Colonic mucosa (tissue), 4 donors: ENCODE results near the gene PLEKHH1. TPM values are rescaled to one million over a fixed set of nuclear protein-coding genes. Genes with fewer than 3 reads are reported as not detected.
"Not testable (repeated sequence)": the region's sequence is repeated elsewhere in the genome, so short reads cannot be mapped to it uniquely, and the experiment has no call there.

Source experiments
- DNase-seq: peaks from one replicate; pipeline ENCODE4 v3.0.0-alpha.2; 2020
- H3K27ac ChIP-seq: fragments of 200-600 bp; one replicate; pipeline ENCODE4 v1.8.0; 2021
- H3K27me3 ChIP-seq: fragments of 200-600 bp; one replicate; pipeline ENCODE4 v1.8.0; 2021
- H3K36me3 ChIP-seq: fragments of 200-600 bp; one replicate; pipeline ENCODE4 v1.8.0; 2021
- H3K4me1 ChIP-seq: fragments of 200-600 bp; one replicate; pipeline ENCODE4 v1.8.0; 2021; ENCODE audit warnings: mild to moderate bottlenecking
- H3K4me3 ChIP-seq: fragments of 200-600 bp; one replicate; pipeline ENCODE4 v1.8.0; 2021
- H3K9ac ChIP-seq, 2 donors: one replicate each; pipeline ENCODE4 v1.7.0; 2013; ENCODE audit warnings: control low read depth in 2 of 2, low read depth in 2 of 2, low read length in 2 of 2
- H3K9me3 ChIP-seq: fragments of 200-600 bp; one replicate; pipeline ENCODE4 v1.8.0; 2021
- CTCF ChIP-seq: fragments of 200-600 bp; IDR thresholded peaks from one replicate; pipeline ENCODE4 v1.8.0; 2022; ENCODE audit warnings: antibody characterized with exemption, mild to moderate bottlenecking
- intact Hi-C: fragments of 100-400 bp; cut with DNase I; formaldehyde crosslinking; loops from one replicate; pipeline ENCODE4 v1.14.1; 2022
- total RNA-seq, 2 donors: library from RNA; stranded (reverse); fragmentation: NEBNext Ultra II Directional in 1 of 2; extraction: Animal tissue kit (Norgen Biotek cat#: 25700) in 1 of 2; gene quantifications; one replicate each; pipeline ENCODE4 v1.2.1, GENCODE V29; 2021
- donor health status: healthy.
- donor health status: DM: no; HTN: no; CAD: no.
- donor health status: DM: no; HTN: no; CAD: no.

Gene PLEKHH1
- total RNA-seq, 2 donors from 2014 or later = 47.1 to 63.1 TPM

GRCh38 chr14:67619446-67620216 lies 86.5 kb downstream of the PLEKHH1 start, which contains the start of gene ARG2:
Gene ARG2 (plus strand): TSS chr14:67619920. CDS start chr14:67619978, 58 bp downstream.
- no peaks in the 10 kb centered on the region for H3K4me1 ChIP-seq
- no peaks in the 10 kb centered on the region for H3K9me3 ChIP-seq
- peak within 1 kb of the TSS; percentile 59 for H3K4me3 ChIP-seq
- H3K27ac ChIP-seq = peak within 1 kb of the TSS; percentile 66
- TF ChIP-seq CTCF = no peak
- peak; percentile 99 for DNase-seq
- H3K9ac ChIP-seq = peak within 1 kb of the TSS; percentile 68 to 78
- H3K36me3 ChIP-seq = no peaks in the 10 kb centered on the region
- intact Hi-C loops = loop anchor here (2.0 kb wide), 1 partner anchor 47 kb away; no protein-coding TSS in a partner anchor
- H3K27me3 ChIP-seq = no peaks in the 10 kb centered on the region

GRCh38 chr14:67620217-67620785 lies 87.2 kb downstream of the PLEKHH1 start:
- H3K9ac ChIP-seq = peak overlapping the region; percentile 68 to 78
- DNase-seq = peak; percentile 33
- no peaks in the 10 kb centered on the region for H3K4me1 ChIP-seq
- intact Hi-C loops = no loop called here
- H3K27ac ChIP-seq = peak overlapping the region; percentile 66
- no peak for TF ChIP-seq CTCF
- H3K27me3 ChIP-seq = no peaks in the 10 kb centered on the region
- H3K36me3 ChIP-seq = no peaks in the 10 kb centered on the region
- peak overlapping the region; percentile 59 for H3K4me3 ChIP-seq
- no peaks in the 10 kb centered on the region for H3K9me3 ChIP-seq

GRCh38 chr14:67622675-67623074 lies 89.6 kb downstream of the PLEKHH1 start:
- no peaks in the 10 kb centered on the region for H3K27me3 ChIP-seq
- H3K4me3 ChIP-seq = no peak overlapping the region
- H3K27ac ChIP-seq = peak overlapping the region; percentile 23
- no peaks in the 10 kb centered on the region for H3K9me3 ChIP-seq
- TF ChIP-seq CTCF = no peak
- H3K4me1 ChIP-seq = no peaks in the 10 kb centered on the region
- no peak overlapping the region for H3K9ac ChIP-seq
- intact Hi-C loops = no loop called here
- no peak for DNase-seq
- H3K36me3 ChIP-seq = no peaks in the 10 kb centered on the region

GRCh38 chr14:67623114-67623513 lies 90.0 kb downstream of the PLEKHH1 start:
- intact Hi-C loops = no loop called here
- H3K9me3 ChIP-seq = no peaks in the 10 kb centered on the region
- H3K27ac ChIP-seq = peak overlapping the region; percentile 23
- DNase-seq = no peak
- H3K9ac ChIP-seq = no peak overlapping the region
- H3K36me3 ChIP-seq = no peaks in the 10 kb centered on the region
- no peak for TF ChIP-seq CTCF
- no peaks in the 10 kb centered on the region for H3K4me1 ChIP-seq
- H3K27me3 ChIP-seq = no peaks in the 10 kb centered on the region
- H3K4me3 ChIP-seq = no peak overlapping the region

- not testable (repeated sequence) for H3K4me3 ChIP-seq
Observed at GRCh38 chr14:67626131-67626530, 93.0 kb downstream of the PLEKHH1 start.

GRCh38 chr14:67627519-67627918 lies 94.4 kb downstream of the PLEKHH1 start:
- Histone ChIP-seq H3K36me3 (no peaks in the 10 kb centered on the region), H3K4me3 (no peak overlapping the region), H3K4me1 (no peaks in the 10 kb centered on the region), H3K9ac (no peak overlapping the region), H3K27me3 (no peaks in the 10 kb centered on the region), H3K9me3 (no peaks in the 10 kb centered on the region), H3K27ac (no peak overlapping the region)
- TF ChIP-seq CTCF = no peak
- no peak for DNase-seq
- intact Hi-C loops = no loop called here

More at GRCh38 chr14:67626131-67626530, 93.0 kb downstream of the PLEKHH1 start:
- H3K4me1 ChIP-seq, H3K27ac ChIP-seq, H3K27me3 ChIP-seq, intact Hi-C loops, H3K36me3 ChIP-seq, H3K9ac ChIP-seq, DNase-seq, H3K9me3 ChIP-seq: not testable (repeated sequence)
